HG03103 (cell line): ENCODE data around the gene KLHL3.

Experiments used
- ATAC-seq: cut with Tn5 transposase; IDR thresholded peaks from one replicate; pipeline ENCODE4 v1.9.1; 2021; ENCODE audit warnings: low read depth; ENCODE audit not compliant: unreplicated experiment

The KLHL3 gene

GRCh38 chr5:137638841-137639240 is 97.0 kb downstream of the KLHL3 start:
- ATAC-seq: no peak

DNA sequence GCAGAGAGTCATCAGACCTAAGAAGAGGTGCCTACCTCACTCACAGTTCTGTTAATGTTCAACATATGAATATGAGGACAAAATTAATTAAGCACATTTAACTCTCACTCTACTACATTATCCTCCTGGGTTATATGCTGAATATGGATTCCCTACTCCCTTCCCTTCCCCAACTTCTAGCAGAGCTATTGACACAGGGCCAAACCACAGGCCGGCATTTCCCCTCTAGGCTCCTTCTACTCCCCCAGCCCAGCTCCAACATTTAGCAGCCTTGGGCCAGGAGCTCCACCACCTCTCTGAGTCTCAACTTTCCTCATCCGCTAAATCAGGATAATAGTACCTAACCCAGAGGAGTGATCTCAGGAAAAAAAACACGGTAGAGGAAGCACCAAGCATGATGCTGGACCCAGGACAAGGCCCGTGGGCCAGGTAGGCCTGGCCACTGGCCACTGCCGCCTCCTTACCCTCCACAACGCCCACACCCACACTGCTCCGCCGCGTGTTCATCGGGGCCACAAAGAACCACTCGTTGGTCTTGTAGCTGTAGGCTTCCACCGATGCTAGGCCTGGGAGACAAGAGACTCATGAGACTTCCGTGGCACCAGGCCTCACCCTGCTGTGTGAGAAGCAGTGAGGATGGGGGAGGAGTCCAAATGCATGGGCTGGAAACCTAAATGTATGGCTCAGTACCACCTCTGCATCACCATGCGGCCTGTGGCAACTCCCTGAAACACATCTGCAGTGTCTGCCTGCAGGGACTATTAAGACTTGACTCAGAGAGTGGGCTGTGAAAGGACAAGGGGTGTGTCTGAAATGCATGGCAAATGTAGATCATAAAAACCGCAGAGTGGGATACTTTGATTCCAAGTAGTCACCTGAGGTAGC is 98.8 kb downstream of the KLHL3 start:
- ATAC-seq: no peak

DNA sequence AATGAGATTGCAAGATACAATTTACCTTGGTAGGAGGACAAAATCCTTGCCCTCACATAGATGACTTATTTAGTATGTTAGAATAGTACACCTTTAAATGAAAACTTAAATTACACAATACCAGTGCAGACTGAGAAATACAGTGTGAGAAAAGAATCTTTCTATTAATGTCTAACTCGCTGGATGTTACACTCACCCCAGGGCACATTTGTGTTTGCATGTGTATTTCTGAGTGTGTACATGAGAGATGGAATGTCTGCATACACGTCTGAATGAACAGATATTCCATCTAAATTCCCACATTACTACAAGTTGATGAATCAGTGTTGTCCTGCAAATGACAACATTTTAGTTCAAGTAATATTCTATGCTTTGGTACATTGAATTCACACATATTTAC is 99.8 kb downstream of the KLHL3 start:
- ATAC-seq: no peak

DNA sequence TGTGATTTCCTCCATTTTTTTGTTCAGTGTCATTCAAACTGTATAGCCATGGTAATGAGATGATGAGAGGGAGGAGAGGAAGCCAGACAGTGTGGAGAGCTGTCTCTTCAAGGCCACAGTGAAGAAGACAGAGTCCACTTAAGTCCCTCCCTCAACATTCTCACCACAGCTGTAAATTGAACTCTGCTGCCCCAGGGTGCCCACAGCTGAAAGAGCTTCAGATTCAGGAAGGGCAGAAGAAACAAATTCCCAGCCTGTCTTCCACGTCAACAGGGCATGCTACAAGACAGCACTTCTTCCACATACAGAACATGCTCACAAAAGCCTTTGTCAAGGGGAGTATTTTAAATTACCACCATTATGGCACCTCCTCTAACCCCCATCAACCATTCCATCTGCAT is 100.4 kb downstream of the KLHL3 start:
- ATAC-seq: no peak

DNA sequence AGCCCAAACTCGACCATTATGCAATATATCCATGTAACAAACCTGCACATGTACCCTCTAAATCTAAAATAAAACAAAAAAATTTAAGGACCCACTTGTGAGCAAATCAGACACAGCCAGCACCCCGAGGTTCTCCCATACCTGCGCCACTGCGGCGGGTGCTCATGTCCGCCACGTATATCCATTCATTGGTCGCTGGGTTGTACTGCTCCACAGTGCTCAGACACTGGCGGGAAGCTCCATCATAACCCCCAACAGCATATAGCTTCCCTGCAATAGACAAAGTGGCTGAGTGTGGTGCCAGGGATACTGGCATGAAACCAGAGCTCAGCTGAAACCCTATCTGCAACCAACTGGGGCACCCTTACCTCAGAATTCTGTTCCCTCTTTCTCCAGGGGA is 102.0 kb downstream of the KLHL3 start:
- ATAC-seq: no peak

GRCh38 chr5:137632716-137633115 is 103.2 kb downstream of the KLHL3 start:
- ATAC-seq: no peak

- no peak for ATAC-seq
Observed at GRCh38 chr5:137631453-137631852, 104.4 kb downstream of the KLHL3 start.

DNA sequence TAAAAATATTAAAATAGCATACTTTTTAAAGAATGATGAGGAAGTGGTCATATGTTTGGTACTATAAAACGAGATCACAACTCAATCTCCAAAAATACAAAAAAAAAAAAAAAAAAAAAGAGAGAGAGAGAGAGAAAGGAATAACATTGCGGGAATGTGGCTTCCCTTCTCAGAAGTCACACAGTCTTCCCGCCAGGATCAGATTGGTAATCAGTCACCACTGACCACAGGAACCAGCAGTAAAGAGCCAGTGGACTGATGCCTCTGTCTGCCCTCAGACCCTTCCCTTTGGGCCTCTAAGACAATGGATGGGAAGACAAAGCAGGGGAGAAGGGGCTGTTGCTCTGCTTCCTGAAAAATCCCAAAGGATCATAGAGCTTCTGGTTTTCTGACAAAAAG is 104.9 kb downstream of the KLHL3 start:
- no peak for ATAC-seq

DNA sequence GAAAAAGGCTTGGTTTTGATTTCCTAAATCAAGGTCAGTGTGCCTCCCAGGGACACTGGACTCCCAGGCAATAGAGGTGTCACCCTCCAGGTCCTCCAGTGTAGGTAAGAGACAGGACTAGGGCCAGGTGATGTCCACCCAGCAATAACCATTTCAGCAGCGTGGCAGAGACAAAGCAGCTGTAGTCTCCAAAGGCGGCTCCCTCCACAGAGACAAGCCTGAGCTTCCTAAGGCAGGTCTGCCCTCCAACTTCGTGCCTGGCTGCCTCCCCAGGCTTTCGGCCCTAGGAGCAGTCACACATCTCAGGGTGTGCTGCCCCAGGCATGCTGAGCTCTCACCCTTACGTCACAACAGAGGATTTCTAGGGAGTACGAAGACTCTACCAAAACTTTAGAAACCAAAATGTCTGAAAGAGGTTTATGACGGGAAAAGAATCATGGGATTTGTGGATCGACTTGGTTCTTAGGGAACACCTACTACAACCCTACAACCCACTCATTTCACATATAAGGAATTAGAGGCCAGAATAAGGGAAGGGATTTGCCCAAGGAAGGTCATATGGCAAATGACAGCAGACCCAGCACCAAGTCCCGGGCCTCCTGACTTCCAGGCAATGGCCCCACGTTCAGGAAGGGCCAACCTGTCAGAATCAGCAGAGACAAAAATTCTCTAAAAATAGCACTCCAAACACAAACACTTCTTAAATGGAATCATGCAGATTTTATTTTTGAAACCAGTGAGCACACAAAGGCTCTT is 105.5 kb downstream of the KLHL3 start:
- no peak for ATAC-seq

- ATAC-seq: no peak
Observed at GRCh38 chr5:137629646-137630045, 106.2 kb downstream of the KLHL3 start.

DNA sequence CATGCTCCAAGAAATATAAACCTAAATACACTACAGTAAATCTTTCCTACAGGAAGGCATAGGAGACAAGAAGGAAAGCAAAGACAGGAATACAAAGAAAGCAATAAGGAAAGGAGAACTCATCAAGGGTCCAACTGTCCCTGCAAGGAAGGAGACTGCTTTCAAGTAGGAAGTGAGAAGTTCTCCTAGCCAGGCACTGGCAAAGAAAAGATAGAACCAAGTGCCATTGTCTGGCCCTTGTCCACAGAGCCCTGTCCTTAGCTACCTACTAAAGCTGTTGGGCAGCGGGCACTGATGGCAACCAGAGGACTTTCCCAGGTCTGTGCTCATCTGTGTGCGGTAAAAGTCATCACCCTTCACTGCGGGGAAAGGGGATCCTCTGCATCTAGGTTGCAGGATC is 108.2 kb downstream of the KLHL3 start:
- no peak for ATAC-seq

DNA sequence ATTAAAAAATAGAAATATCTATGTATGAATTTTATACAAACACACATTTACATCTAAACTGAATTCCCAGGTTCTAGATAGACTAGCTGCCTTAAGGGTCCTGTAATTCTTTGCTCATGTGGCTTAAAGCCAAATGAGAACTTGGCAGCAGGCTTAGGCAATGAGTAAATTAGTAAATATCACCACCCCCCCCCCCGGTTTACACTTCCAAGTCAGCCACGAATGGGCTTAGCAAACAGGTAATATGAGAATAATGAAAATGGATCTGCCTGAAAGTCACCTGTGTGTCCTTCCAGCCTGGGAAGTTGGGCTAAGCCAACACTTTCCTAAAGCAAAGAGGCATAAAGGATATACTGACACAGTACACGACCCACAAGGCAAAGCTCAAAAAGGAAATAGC is 108.6 kb downstream of the KLHL3 start:
- no peak for ATAC-seq

- ATAC-seq: no peak
Observed at GRCh38 chr5:137624786-137625349, 111.0 kb downstream of the KLHL3 start.

- ATAC-seq: peak; percentile 61
Observed at GRCh38 chr5:137622850-137623249, 113.0 kb downstream of the KLHL3 start.

DNA sequence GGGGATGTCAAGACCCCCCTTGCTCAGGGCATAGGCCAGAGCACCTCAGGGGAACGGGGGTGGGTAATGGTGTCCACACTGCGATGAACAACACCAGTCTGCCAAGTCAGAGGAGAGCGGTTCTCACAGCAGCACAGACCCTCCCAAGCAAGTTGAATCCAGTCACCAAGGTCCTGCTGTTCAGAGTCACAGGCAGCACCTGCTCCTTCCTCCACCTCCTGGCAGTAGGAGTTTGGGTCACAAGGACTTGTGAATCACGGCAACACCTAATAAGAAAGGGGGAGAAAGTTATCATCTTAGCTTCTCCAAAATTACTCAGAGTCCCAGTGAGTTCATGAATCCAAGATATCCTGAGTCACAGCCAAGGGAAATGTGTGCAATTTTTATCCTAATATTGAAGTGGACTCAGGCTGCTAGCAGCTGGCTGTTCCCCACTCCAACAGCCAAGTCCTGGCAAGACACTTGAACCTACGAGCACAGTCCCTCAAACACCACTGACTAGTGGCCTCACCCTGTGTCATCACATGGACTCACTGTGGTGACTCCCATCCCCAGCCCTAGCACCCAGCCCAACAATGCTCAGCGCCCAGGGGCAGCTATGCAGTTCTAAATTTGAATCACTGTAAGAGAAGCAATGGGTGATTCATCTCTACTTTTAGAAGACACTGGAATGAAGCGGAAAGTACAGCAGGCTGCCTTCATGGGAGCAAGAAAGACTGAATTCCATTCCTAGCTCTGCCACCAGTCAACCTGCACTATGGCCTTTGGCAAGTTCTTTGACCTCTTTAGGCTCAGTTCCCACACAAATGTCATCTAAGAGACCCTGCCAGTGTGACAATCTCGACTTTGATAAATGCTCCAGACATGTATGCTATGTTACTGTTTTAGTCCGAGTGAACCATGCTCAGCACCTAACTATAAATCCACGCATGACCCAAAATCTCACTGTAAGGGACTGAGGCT is 113.7 kb downstream of the KLHL3 start:
- no peak for ATAC-seq

- no peak for ATAC-seq
Observed at GRCh38 chr5:137621306-137621705, 114.6 kb downstream of the KLHL3 start.

DNA sequence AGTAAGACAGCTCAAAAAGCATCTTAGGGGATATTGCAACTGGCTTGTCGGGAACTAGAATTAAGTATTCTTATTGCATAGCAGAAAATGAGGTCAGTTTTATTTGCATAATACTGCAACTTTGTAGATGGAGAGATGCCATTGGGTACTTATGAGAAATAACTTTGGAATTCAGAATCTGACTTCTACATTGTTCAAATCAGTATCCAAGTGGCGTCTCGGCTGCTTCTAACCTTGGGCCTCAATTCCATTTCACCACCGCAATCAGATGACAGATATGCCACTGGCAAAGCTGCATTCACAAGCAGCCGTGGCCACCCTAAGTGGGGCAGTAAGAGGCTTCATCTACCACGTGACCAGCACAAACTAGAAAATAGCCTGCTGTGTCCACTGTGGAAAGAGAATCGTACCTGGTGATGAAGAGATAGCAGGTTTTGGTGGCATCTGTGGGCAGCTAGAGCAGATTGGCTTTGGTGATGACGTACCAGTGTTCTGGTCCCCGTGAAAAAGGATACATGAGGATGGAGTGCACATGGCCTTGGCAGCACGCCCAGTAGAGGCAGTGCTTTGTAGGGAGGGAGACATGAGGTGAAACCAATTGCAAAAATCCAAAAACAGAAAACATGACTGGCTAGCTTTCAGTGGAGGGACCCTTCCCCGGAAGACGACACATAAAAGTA is 116.6 kb downstream of the KLHL3 start:
- ATAC-seq: no peak

- ATAC-seq: no peak
Observed at GRCh38 chr5:137618476-137618875, 117.4 kb downstream of the KLHL3 start.

- no peak for ATAC-seq
Observed at GRCh38 chr5:137617528-137618205, 118.2 kb downstream of the KLHL3 start.
